Heart left ventricle (tissue), 16 donors: ENCODE results near the gene RALB. TPM values are rescaled to one million over a fixed set of nuclear protein-coding genes. Genes with fewer than 3 reads are reported as not detected.

Source experiments
- ATAC-seq, 4 donors: fragments of 200-7000 bp; cut with Tn5 transposase; one replicate each; pipeline ENCODE4 v1.9.1; 2020 to 2022; ENCODE audit warnings: moderate library complexity in 4 of 4, mild to moderate bottlenecking in 3 of 4, moderate number of reproducible peaks in 1 of 4
- DNase-seq, 5 donors: peaks; one replicate each; pipeline ENCODE4 v3.0.0-alpha.2; 2020
- H3K27ac ChIP-seq, 12 donors: fragments of 200-600 bp; sonication (generic) in 4 of 12; one replicate each; pipeline versions ENCODE4 v1.5.0 to v1.8.0; 2016 to 2022; ENCODE audit warnings: mild to moderate bottlenecking in 2 of 12
- H3K27me3 ChIP-seq, 9 donors: fragments of 200-600 bp; sonication (generic) in 2 of 9; one replicate each; pipeline versions ENCODE4 v1.5.1 to v1.8.0; 2016 to 2022; ENCODE audit warnings: mild to moderate bottlenecking in 3 of 9
- H3K36me3 ChIP-seq, 9 donors: fragments of 200-600 bp; sonication (generic) in 2 of 9; one replicate each; pipeline versions ENCODE4 v1.5.0 to v1.8.0; 2018 to 2022; ENCODE audit warnings: mild to moderate bottlenecking in 2 of 9
- H3K4me1 ChIP-seq, 12 donors: fragments of 200-600 bp; sonication (generic) in 4 of 12; one replicate each; pipeline versions ENCODE4 v1.5.0 to v1.8.0; 2016 to 2022; ENCODE audit warnings: mild to moderate bottlenecking in 3 of 12
- H3K4me3 ChIP-seq, 12 donors: fragments of 200-600 bp; sonication (generic) in 4 of 12; one replicate each; pipeline versions ENCODE4 v1.5.0 to v1.8.0; 2017 to 2022; ENCODE audit warnings: mild to moderate bottlenecking in 9 of 12, moderate library complexity in 4 of 12
- H3K9me3 ChIP-seq, 12 donors: fragments of 200-600 bp; sonication (generic) in 4 of 12; one replicate each; pipeline versions ENCODE4 v1.5.0 to v1.8.0; 2016 to 2022; ENCODE audit warnings: mild to moderate bottlenecking in 1 of 12
- POLR2A ChIP-seq, 2 donors: fragments of 450-650 bp; IDR thresholded peaks; one replicate each; pipeline ENCODE4 v1.6.1; 2017; ENCODE audit warnings: antibody characterized with exemption in 2 of 2, mild to moderate bottlenecking in 2 of 2, moderate library complexity in 2 of 2
- WGBS, 4 donors: extraction: QIAGEN DNeasy Blood & Tissue Kit in 2 of 4; methylation state at CpG; one replicate each; pipeline versions ENCODE4 v1.1.5 to v1.1.7; 2013 to 2018; 5-methylcytosine and 5-hydroxymethylcytosine counted together
- intact Hi-C, 10 donors: fragments of 100-400 bp; cut with DNase I; formaldehyde crosslinking; loops; one replicate each; pipeline versions ENCODE4 v1.11.1 to v1.14.2; 2022
- polyA plus RNA-seq, 2 donors: library from polyadenylated mRNA; stranded (reverse); fragments of 200-250 nt; gene quantifications; one replicate each; pipeline ENCODE4 v1.2.3, GENCODE V29; 2013
- total RNA-seq, 9 donors: library from RNA; depleted of rRNA in 2 of 9; stranded (reverse); fragments of >200 nt in 2 of 9; fragmentation: NEBNext Ultra II Directional in 3 of 9; extraction: Animal tissue kit (Norgen Biotek cat#: 25700) in 3 of 9; gene quantifications; one replicate each; pipeline versions ENCODE4 v1.1.0 to v1.2.4, GENCODE V29; 2016 to 2023
- TF ChIP-seq, protein P1 (sequence below), 12 donors: fragments of 200-600 bp; sonication (generic) in 4 of 12; IDR thresholded peaks; one replicate each; pipeline versions ENCODE4 v1.5.0 to v1.8.0; 2018 to 2022; ENCODE audit warnings: antibody characterized with exemption in 12 of 12, mild to moderate bottlenecking in 5 of 12
- donor health status: ischemic (EF 13 %, LVEDD 7.1; RV severe dilation, severe dysfunction).
- donor health status: healthy with polysubstance abuse.
- donor health status: DM: no; HTN: yes; CAD: no.
- donor health status: DM: no; HTN: no; CAD: no.
- donor health status: ischemic (EF 25% LVEDD 6.9; RV normal size, moderate dysfunction).
- donor health status: ischemic (EF 25% LVEDD 5.7; RV mildly dilated, moderate dysfunction).
- donor health status: healthy.
- donor health status: DM: yes; HTN: yes; CAD: no.
- donor health status: ischemic (EF 35%, LVEDD 5.7; RV mildly dilated, moderate dysfunction).
- donor health status: nonischemic (EF 11% LVEDD 7.7; RV severe dilation, severe dysfunction).
- donor health status: DM: yes; HTN: yes; CAD: no.
- donor health status: PGD.
- donor health status: ischemic (EF 29% LVEDD 5.4; RV normal size, mild dysfunction).
- donor health status: nonischemic (EF 23%, LVEDD 6.1; RV moderate dilation, normal function).

RALB gene
- total and polyA plus RNA-seq, 11 donors = 30.5 to 111 (median 45.1) TPM

DNA sequence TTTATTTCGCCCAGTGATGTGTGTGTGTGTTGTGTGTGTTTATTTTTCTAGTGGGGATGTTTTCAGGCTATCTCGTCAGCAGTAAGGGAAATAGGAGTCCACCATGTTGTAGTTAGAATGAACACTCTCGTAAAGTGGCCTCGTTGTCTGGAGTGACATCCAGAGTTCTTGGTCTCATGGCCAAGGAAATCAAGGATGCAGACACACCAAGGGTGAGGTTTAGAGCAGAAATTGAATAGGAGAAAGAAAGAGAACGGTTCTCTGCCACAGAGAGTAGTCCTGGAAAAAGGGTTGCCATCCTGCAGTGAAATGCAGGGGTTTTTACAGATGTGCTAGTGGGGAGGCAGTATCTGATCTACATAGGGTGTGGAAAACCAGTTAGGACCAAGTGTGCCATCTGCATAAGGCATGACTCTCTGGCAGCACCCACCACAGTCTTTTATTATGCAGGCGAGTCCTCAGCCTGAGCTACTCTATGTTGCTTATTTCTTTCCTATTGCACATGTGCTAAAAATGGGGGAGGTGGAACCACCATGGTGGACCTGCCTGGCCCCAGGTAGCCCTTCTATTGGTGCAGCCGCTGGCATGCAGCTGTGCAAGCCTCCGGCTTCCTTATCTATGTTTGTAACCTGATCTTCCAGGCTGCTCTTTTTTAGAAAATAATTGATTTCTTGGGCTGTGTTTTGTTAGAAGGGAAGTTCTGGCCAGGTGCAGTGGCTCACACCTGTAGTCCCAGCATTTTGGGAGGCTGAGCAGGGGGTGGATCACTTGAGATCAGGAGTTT is 23.2 kb downstream of the RALB start:
- no peaks in the 10 kb centered on the region for H3K27me3 ChIP-seq
- TF ChIP-seq POLR2A (IDR thresholded peaks at IDR 0.05) = no peak
- TF ChIP-seq, protein P1, sequence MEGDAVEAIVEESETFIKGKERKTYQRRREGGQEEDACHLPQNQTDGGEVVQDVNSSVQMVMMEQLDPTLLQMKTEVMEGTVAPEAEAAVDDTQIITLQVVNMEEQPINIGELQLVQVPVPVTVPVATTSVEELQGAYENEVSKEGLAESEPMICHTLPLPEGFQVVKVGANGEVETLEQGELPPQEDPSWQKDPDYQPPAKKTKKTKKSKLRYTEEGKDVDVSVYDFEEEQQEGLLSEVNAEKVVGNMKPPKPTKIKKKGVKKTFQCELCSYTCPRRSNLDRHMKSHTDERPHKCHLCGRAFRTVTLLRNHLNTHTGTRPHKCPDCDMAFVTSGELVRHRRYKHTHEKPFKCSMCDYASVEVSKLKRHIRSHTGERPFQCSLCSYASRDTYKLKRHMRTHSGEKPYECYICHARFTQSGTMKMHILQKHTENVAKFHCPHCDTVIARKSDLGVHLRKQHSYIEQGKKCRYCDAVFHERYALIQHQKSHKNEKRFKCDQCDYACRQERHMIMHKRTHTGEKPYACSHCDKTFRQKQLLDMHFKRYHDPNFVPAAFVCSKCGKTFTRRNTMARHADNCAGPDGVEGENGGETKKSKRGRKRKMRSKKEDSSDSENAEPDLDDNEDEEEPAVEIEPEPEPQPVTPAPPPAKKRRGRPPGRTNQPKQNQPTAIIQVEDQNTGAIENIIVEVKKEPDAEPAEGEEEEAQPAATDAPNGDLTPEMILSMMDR (IDR thresholded peaks at IDR 0.05) = no peak
- DNase-seq (no peak), ATAC-seq (no peak)
- no peak overlapping the region for H3K4me3 ChIP-seq
- intact Hi-C loops = no loop called here
- H3K9me3 ChIP-seq = peaks cover 0 to 3% (median 0%) of the 10 kb centered on the region in 12 donors
- peaks cover 0 to 45% (median 2%) of the 10 kb centered on the region in 12 donors for H3K4me1 ChIP-seq
- peaks cover 0 to 29% (median 24%) of the 10 kb centered on the region in 9 donors for H3K36me3 ChIP-seq
- WGBS, 4 donors = 94 to 97% (median 97%) methylated on average over 8 of the region's 8 CpGs
- no peak overlapping the region for H3K27ac ChIP-seq

DNA sequence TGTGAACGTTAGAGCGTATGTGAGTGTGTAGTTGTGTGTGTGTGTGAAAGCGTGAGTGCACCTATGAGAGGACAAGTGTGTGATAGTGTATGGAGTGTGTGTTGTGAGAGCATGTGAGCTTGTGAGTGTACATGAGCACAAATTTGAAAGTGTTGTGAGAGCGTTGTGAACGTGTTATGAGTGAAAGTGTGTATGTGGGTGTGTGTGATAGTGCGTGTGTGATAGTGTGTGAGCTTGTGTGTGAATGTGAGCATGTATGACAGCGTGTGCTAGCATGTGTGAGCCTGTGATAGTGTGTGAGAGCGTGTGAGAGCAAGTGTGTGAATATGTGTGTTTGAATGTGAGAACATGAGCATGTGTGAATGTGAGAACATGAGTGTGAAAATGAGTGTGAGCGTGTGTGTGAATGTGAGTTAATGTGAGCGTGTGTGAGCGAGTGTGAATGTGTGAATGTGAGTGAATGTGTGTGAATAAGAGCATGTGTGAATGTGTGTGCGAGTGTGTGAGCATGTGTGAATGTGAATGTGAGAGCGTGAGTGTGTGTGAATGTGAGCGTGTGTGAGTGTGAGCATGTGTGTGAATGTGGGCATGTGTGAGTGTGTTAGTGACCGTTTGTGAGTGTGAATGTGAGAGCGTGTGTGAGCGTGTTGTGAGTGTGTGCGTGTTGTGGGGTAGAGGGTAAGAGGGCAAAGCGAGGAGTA is 25.0 kb downstream of the RALB start:
- 88 to 97% (median 94%) methylated on average over 19 of the region's 19 CpGs for WGBS, 4 donors
- TF ChIP-seq, protein P1 (IDR thresholded peaks at IDR 0.05) = no peak
- TF ChIP-seq POLR2A (IDR thresholded peaks at IDR 0.05) = no peak
- intact Hi-C loops = no loop called here

DNA sequence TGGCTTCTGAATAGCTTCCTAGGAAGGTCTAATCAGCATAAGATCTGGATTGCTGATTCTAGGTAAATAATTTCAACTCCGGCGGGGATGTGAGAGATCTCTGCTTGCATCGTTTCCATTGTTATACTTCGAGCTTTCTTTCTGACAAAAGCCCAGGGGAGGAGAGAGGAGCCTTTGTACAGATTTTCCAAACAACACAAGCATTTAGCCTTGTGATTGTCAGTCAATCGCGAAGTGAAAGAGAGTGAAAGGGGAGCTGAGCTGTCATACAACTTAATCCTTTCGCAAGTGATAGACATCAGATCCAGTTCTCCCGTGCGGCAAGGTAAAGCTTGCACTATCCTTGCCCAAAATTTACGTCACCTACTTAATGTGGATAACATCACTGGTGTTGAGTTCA is 26.2 kb downstream of the RALB start:
- Histone ChIP-seq H3K4me1 (peaks cover 0 to 17% (median 0%) of the 10 kb centered on the region in 12 donors), H3K36me3 (peaks cover 0 to 46% (median 30%) of the 10 kb centered on the region in 9 donors), H3K27me3 (no peaks in the 10 kb centered on the region), H3K27ac (no peak overlapping the region), H3K9me3 (peaks cover 0 to 3% (median 0%) of the 10 kb centered on the region in 12 donors), H3K4me3 (no peak overlapping the region)
- intact Hi-C loops = no loop called here
- TF ChIP-seq, protein P1 (IDR thresholded peaks at IDR 0.05) = no peak
- DNase-seq = no peak
- 89 to 95% (median 91%) methylated on average over 10 of the region's 10 CpGs for WGBS, 4 donors
- ATAC-seq = no peak

More for the DNA sequence above, 25.0 kb downstream of the RALB start:
- Histone ChIP-seq H3K9me3 (peaks cover 0 to 3% (median 0%) of the 10 kb centered on the region in 12 donors), H3K27me3 (no peaks in the 10 kb centered on the region), H3K27ac (no peak overlapping the region), H3K36me3 (peaks cover 0 to 42% (median 30%) of the 10 kb centered on the region in 9 donors), H3K4me3 (no peak overlapping the region), H3K4me1 (peaks cover 0 to 28% (median 0%) of the 10 kb centered on the region in 12 donors)
- ATAC-seq = no peak
- DNase-seq = no peak

DNA sequence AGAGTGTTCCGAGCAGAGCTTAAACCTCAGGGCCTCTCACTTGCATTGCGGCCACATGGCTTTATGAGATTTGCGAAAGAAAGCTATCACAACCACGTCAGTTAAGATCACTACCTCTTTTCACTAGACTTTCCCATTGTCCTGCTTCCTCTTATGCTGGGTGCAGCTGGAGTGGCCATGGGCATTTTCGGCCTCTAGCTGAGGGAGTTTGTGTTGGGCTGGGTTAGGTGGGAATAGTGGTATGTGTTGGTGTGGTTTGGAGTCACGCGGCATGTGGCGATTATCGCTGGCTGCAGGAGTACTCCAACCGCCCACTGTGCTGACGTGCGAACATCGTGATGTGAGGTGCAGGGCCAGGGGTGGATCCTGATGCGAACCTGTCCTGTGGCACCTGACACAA is 27.1 kb downstream of the RALB start:
- H3K27me3 ChIP-seq = no peaks in the 10 kb centered on the region
- H3K9me3 ChIP-seq = peaks cover 0 to 3% (median 0%) of the 10 kb centered on the region in 12 donors
- WGBS, 4 donors = 91 to 97% (median 95%) methylated on average over 14 of the region's 14 CpGs
- H3K27ac ChIP-seq = no peak overlapping the region
- TF ChIP-seq POLR2A (IDR thresholded peaks at IDR 0.05) = no peak
- TF ChIP-seq, protein P1 (IDR thresholded peaks at IDR 0.05) = no peak
- DNase-seq (no peak), ATAC-seq (peak in 1 of 4 donors; percentile 13)
- H3K4me3 ChIP-seq = no peak overlapping the region
- H3K4me1 ChIP-seq = peaks cover 0 to 17% (median 0%) of the 10 kb centered on the region in 12 donors
- intact Hi-C loops = no loop called here
- H3K36me3 ChIP-seq = peaks cover 0 to 48% (median 37%) of the 10 kb centered on the region in 9 donors
